ENCODE results near the gene ANKRD12. TPM values are rescaled to one million over a fixed set of nuclear protein-coding genes. Genes with fewer than 3 reads are reported as not detected.

The ANKRD12 gene
- total and polyA plus RNA-seq, 2 of the 4 experiments (the other 2 are of a cell fraction) = 2.6 to 12.9 TPM

DNA sequence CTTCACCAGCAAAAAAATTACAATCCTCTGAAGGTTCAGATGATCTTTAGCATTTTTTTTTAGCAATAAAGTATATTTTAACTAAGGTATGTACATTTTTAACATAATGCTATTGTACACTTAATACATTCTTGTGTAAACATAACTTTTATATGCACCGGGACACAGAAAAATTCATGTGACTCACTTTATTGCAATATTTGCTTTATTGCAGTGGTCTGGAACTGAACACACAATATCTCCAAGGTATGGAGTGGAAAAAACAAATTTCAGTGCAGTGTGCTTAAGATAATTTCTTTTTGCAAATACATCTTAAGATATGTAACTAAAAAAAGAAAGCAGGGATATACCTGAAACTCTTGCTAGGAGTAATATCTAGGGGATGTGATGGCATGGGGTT lies 192.9 kb downstream of the ANKRD12 start:
- dilution Hi-C loops (cut with HindIII; ENCODE audit: low sequenced_read_pairs, unreplicated experiment) = no loop called here
- ChIA-PET CTCF (interaction anchor here (0.6 kb wide), 1 partner anchor 88 kb away, joined by 3 read pairs; no protein-coding TSS in a partner anchor), POLR2A (ENCODE audit: unreplicated experiment) (no interaction called here)

More for the DNA sequence above, 192.9 kb downstream of the ANKRD12 start:
- Histone ChIP-seq H3K79me1 (ENCODE audit: low read depth in 1 of 2, low read length in 2 of 2) (peaks cover 3 to 29% of the 10 kb centered on the region in 2 experiments; a peak in 3 of 4 replicates), H3K9ac (ENCODE audit: low read depth, low read length) (no peak overlapping the region), H3K56ac (ENCODE audit: extremely low read depth, insufficient read depth, low read length) (no peak overlapping the region), H2AK5ac (ENCODE audit: low read depth, low read length) (no peak overlapping the region), H2BK120ac (ENCODE audit: low read depth, low read length) (no peak overlapping the region), H2BK20ac (ENCODE audit: low read depth, low read length) (no peak overlapping the region), H3K27me3 (ENCODE audit: control insufficient read depth, insufficient read depth, low read length) (no peaks in the 10 kb centered on the region), H3K4me3 (ENCODE audit: insufficient read depth, low read depth, low read length) (no peak overlapping the region), H3K9me3 (ENCODE audit: control insufficient read depth, insufficient read depth, low read length) (peaks cover 3% of the 10 kb centered on the region), H3K18ac (ENCODE audit: low read depth, low read length) (no peak overlapping the region), H3K4ac (ENCODE audit: low read depth, low read length) (no peak overlapping the region), H3K4me1 (ENCODE audit: control insufficient read depth, insufficient read depth, low read length) (peaks cover 4% of the 10 kb centered on the region), H4K91ac (ENCODE audit: insufficient read depth, low read depth, low read length) (no peak overlapping the region), H4K8ac (ENCODE audit: low read depth in 2 of 2, low read length in 2 of 2) (no peak overlapping the region), H2BK15ac (ENCODE audit: low read depth, low read length) (no peak overlapping the region), H2AFZ (replicated peaks; ENCODE audit: low read length, poor library complexity) (no peak overlapping the region), H2BK5ac (ENCODE audit: low read depth, low read length, poor library complexity, severe bottlenecking) (no peak overlapping the region), H4K5ac (ENCODE audit: low read depth, low read length) (no peak overlapping the region), H3K23ac (ENCODE audit: low read depth, low read length) (no peak overlapping the region), H2AK9ac (replicated peaks; ENCODE audit: low read depth, low read length, poor library complexity) (no peak overlapping the region), H3K27ac (ENCODE audit: insufficient read depth, low read length) (no peak overlapping the region), H3K9me1 (ENCODE audit: insufficient read depth, low read length) (no peaks in the 10 kb centered on the region; the same call in 1 of the 2 replicates), H4K20me1 (ENCODE audit: insufficient read depth, low read length) (no peaks in the 10 kb centered on the region), H3K36me3 (ENCODE audit: control insufficient read depth, insufficient read depth, low read length) (peaks cover 1% of the 10 kb centered on the region; the same call in 1 of the 2 replicates), H3K4me2 (ENCODE audit: low read depth, low read length) (no peak overlapping the region), H3K14ac (replicated peaks; ENCODE audit: low read depth, low read length) (no peak overlapping the region)
- intact Hi-C loops (cut with micrococcal nuclease) (no loop called here), in situ Hi-C loops (cut with MboI; ENCODE audit: low sequenced_read_pairs) (no loop called here)
- ATAC-seq (ENCODE audit: low read depth) (no peak), DNase-seq (no peak)
- WGBS, 2 experiments (ENCODE audit: extremely low coverage in 2 of 2, insufficient read length in 1 of 2) = no CpG with 5 or more reads among the region's 1 CpG
- no TSS peak for BruUV-seq (replicated peaks)
- TF ChIP-seq RAD21 (IDR thresholded peaks at IDR 0.05; ENCODE audit: low read length) (no peak), CEBPB (IDR thresholded peaks at IDR 0.05; ENCODE audit: low read depth, low read length) (no peak), MXI1 (IDR thresholded peaks at IDR 0.05; ENCODE audit: borderline replicate concordance, low read depth, low read length) (no peak), RCOR1 (IDR thresholded peaks at IDR 0.05; ENCODE audit: insufficient replicate concordance, low read length) (no peak), SMC3 (IDR thresholded peaks at IDR 0.05; ENCODE audit: low read depth, low read length) (no peak), POLR2A (IDR thresholded peaks at IDR 0.05; ENCODE audit: low read depth, low read length) (no peak), NFE2L2 (IDR thresholded peaks at IDR 0.05; ENCODE audit: low read depth, low read length) (no peak), RFX5 (IDR thresholded peaks at IDR 0.05; ENCODE audit: low read depth, low read length) (no peak), BHLHE40 (IDR thresholded peaks at IDR 0.05; ENCODE audit: low read depth, low read length) (no peak)
- TF ChIP-seq, protein P1, sequence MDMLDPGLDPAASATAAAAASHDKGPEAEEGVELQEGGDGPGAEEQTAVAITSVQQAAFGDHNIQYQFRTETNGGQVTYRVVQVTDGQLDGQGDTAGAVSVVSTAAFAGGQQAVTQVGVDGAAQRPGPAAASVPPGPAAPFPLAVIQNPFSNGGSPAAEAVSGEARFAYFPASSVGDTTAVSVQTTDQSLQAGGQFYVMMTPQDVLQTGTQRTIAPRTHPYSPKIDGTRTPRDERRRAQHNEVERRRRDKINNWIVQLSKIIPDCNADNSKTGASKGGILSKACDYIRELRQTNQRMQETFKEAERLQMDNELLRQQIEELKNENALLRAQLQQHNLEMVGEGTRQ (IDR thresholded peaks at IDR 0.05; ENCODE audit: low read depth, low read length) = no peak
- TF ChIP-seq, protein P2, sequence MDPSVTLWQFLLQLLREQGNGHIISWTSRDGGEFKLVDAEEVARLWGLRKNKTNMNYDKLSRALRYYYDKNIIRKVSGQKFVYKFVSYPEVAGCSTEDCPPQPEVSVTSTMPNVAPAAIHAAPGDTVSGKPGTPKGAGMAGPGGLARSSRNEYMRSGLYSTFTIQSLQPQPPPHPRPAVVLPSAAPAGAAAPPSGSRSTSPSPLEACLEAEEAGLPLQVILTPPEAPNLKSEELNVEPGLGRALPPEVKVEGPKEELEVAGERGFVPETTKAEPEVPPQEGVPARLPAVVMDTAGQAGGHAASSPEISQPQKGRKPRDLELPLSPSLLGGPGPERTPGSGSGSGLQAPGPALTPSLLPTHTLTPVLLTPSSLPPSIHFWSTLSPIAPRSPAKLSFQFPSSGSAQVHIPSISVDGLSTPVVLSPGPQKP (IDR thresholded peaks at IDR 0.05; ENCODE audit: borderline replicate concordance, low read depth, low read length) = no peak
